Gastroesophageal sphincter (tissue), 3 donors: ENCODE measurements around the gene GNAI1.

Experiments used
- CTCF ChIP-seq, 4 experiments: fragments of 200-600 bp in 2 of 4; fragments of 450-650 bp in 2 of 4; sonication (generic) in 1 of 4; IDR thresholded peaks; one replicate each; pipeline ENCODE4 v1.5.1; 2017 to 2019; ENCODE audit warnings: antibody characterized with exemption in 4 of 4, mild to moderate bottlenecking in 2 of 4, moderate library complexity in 2 of 4
- POLR2AphosphoS5 ChIP-seq: sonication (generic); formaldehyde crosslinking; IDR thresholded peaks from one replicate; pipeline ENCODE4 v1.6.1; 2017; ENCODE audit warnings: antibody characterized with exemption

DNA sequence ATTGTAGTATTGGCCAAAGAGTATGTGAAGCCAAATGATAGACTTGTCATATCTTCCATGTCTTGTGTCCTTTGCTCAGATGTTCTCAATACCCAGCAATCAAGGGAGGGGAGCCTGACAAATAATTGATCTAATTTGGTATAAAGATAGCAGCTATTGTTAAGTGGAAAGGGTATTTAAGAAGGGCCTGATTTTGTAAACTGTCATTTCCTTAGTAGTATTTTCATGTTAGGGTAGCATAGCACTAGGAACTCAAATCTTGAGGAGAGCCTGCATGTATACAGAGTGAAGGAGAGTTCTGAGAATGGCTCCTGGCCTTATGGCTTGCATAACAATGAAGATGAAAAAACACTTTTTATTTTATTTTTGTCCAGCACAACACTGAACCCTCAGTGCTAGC, 53.1 kb downstream of the GNAI1 start:
- TF ChIP-seq CTCF (IDR thresholded peaks at IDR 0.05) (no peak), POLR2AphosphoS5 (no peak)
